ENCODE results near the gene SUN2. TPM values are rescaled to one million over a fixed set of nuclear protein-coding genes. Genes with fewer than 3 reads are reported as not detected.
A peak's percentile ranks its signal among the peaks of the same experiment; 100 is the strongest.

The SUN2 gene
- total RNA-seq, 4 donors from 2014 or later: 118 to 285 (median 175) TPM

GRCh38 chr22:38704654-38705234 lies 51.1 kb downstream of the SUN2 start:
- intact Hi-C loops (cut with DNase I; ENCODE audit: low total_unique reads): no loop called here
- no peaks in the 10 kb centered on the region for H3K27me3 ChIP-seq
- H3K9me3 ChIP-seq: no peaks in the 10 kb centered on the region
- peak overlapping the region; percentile 79 to 87 for H3K27ac ChIP-seq
- peak overlapping the region; percentile 22 to 31 for H3K4me3 ChIP-seq
- no peaks in the 10 kb centered on the region for H3K36me3 ChIP-seq
- no peak for DNase-seq
- TF ChIP-seq, protein P1, sequence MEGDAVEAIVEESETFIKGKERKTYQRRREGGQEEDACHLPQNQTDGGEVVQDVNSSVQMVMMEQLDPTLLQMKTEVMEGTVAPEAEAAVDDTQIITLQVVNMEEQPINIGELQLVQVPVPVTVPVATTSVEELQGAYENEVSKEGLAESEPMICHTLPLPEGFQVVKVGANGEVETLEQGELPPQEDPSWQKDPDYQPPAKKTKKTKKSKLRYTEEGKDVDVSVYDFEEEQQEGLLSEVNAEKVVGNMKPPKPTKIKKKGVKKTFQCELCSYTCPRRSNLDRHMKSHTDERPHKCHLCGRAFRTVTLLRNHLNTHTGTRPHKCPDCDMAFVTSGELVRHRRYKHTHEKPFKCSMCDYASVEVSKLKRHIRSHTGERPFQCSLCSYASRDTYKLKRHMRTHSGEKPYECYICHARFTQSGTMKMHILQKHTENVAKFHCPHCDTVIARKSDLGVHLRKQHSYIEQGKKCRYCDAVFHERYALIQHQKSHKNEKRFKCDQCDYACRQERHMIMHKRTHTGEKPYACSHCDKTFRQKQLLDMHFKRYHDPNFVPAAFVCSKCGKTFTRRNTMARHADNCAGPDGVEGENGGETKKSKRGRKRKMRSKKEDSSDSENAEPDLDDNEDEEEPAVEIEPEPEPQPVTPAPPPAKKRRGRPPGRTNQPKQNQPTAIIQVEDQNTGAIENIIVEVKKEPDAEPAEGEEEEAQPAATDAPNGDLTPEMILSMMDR (IDR thresholded peaks at IDR 0.05): no peak
- peaks cover 0 to 3% of the 10 kb centered on the region in 2 donors for H3K4me1 ChIP-seq

DNA sequence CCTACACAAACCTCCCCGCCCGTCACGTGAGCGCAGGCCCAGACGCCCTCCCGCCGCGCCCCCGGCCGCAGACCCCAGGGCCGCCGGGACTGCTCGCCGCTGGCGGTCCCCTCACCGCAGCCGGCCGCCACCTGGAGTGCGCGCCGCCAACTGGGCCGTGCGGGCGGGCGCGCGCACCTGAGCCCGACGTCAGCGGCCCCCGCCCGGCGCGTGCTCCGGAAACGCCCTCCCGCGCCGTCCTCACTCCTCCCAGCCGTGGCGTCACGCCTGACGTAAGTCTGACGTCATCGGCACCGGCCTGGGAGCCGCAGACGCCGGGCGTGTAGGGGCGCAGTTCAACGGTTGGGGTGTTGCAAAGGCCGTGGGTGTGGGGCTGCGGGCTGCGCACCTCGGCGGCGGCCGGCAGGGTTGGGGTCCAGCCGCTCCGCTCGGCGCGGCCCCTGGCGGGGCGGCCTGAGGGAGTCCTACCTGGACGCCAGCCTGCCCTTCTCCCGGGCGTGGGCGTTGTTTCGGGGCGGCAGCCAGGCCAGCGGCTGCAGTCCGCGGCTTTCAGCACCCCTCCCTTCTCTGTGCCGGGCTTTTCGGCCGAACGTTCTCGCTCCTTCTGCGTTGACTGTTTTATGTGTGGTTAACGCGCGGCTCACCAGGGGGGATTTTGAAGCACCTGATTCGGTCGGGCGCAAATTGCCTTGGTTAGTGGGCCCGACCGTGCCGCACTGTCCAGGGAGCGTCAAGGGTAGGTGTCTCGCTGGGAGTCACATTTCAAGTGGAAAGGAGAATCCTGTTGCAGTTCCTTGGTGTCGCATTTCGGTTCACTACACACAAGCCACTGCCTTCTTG lies 54.8 kb downstream of the SUN2 start, which contains the start of gene JOSD1:
Gene JOSD1, minus strand, starts transcription at position 155 of the 840 bp plus-strand sequence. CDS start 956 bp downstream, outside the sequence.
- Histone ChIP-seq H3K36me3 (no peaks in the 10 kb centered on the region), H3K4me3 (peak within 1 kb of the TSS; percentile 60 to 82), H3K27me3 (no peaks in the 10 kb centered on the region), H3K4me1 (peaks cover 0 to 22% of the 10 kb centered on the region in 2 donors), H3K27ac (peak within 1 kb of the TSS; percentile 97 to 98), H3K9me3 (no peaks in the 10 kb centered on the region)
- intact Hi-C loops (cut with DNase I; ENCODE audit: low total_unique reads): no loop called here
- peak; percentile 99 to 100 for TF ChIP-seq POLR2A (IDR thresholded peaks at IDR 0.05)
- TF ChIP-seq, protein P1 (IDR thresholded peaks at IDR 0.05): peak in 2 of 4 experiments; percentile 26 to 42
- DNase-seq: peak; percentile 94 to 95

DNA sequence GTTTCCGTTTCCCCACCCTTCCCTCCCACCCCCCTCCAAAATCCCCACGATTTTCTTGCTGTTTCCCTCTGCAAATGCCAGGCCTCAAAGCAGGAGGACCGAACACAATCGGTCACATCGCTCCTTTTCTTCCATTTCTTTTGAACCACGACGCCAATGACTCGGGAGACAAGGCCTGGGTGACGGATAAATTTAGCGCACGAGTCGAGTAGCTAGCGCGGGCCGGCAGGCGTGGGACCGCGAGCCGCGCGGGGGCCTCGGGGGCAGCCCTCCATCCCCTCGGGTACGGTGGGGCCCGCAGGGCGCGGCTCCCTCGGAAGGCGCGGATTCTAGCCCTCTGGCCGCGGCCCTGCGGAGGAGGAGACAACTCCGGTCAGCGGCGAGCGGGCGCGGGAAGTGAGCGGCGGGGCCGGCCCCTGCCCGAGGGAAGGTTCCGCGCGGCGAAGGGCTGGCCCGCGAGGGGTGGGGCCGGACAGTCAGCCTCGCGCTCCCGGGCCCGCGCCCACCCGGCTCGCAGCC lies 55.5 kb downstream of the SUN2 start:
- DNase-seq: no peak
- intact Hi-C loops (cut with DNase I; ENCODE audit: low total_unique reads): no loop called here
- H3K4me1 ChIP-seq: peaks cover 0 to 22% of the 10 kb centered on the region in 2 donors
- H3K9me3 ChIP-seq: no peaks in the 10 kb centered on the region
- H3K27ac ChIP-seq: peak overlapping the region; percentile 97 to 98
- TF ChIP-seq, protein P1 (IDR thresholded peaks at IDR 0.05): no peak
- no peak for TF ChIP-seq POLR2A (IDR thresholded peaks at IDR 0.05)
- H3K27me3 ChIP-seq: no peaks in the 10 kb centered on the region
- peak overlapping the region; percentile 60 to 82 for H3K4me3 ChIP-seq
- H3K36me3 ChIP-seq: no peaks in the 10 kb centered on the region

GRCh38 chr22:38699784-38700183 lies 56.0 kb downstream of the SUN2 start:
- TF ChIP-seq, protein P1 (IDR thresholded peaks at IDR 0.05): no peak
- no peak for TF ChIP-seq POLR2A (IDR thresholded peaks at IDR 0.05)
- Histone ChIP-seq H3K27me3 (no peaks in the 10 kb centered on the region), H3K36me3 (no peaks in the 10 kb centered on the region), H3K27ac (peak overlapping the region; percentile 97 to 98), H3K4me3 (peak overlapping the region; percentile 60 to 82), H3K9me3 (no peaks in the 10 kb centered on the region), H3K4me1 (peaks cover 0 to 22% of the 10 kb centered on the region in 2 donors)
- intact Hi-C loops (cut with DNase I; ENCODE audit: low total_unique reads): no loop called here
- no peak for DNase-seq

DNA sequence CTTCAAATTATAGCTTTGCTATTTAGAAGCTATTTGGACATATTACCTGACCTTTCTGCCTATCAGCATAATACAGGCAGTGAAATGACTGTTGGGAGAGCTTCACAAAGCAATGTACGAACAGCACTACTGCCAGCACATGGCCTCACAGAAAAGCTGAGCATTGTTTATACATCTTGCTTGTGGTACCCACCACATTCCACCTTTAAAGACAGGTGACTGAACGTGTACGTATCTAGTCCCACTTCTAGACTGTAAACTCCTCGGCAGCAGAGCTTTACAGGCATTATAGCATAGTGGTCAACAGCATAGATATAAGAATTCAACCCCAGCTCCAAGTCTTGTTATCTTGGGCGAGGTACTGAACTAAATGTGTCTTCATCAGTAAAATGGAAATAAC lies 56.7 kb downstream of the SUN2 start:
- no peaks in the 10 kb centered on the region for H3K9me3 ChIP-seq
- peak overlapping the region; percentile 60 to 82 for H3K4me3 ChIP-seq
- no peaks in the 10 kb centered on the region for H3K27me3 ChIP-seq
- intact Hi-C loops (cut with DNase I; ENCODE audit: low total_unique reads): no loop called here
- H3K4me1 ChIP-seq: peaks cover 0 to 22% of the 10 kb centered on the region in 2 donors
- H3K36me3 ChIP-seq: no peaks in the 10 kb centered on the region
- no peak for TF ChIP-seq POLR2A (IDR thresholded peaks at IDR 0.05)
- TF ChIP-seq, protein P1 (IDR thresholded peaks at IDR 0.05): no peak
- H3K27ac ChIP-seq: peak overlapping the region; percentile 97 to 98
- DNase-seq: no peak

All from uterus (tissue), 4 donors.